HL-60/S4 (cell line): ENCODE measurements around the gene PABPN1L.

Experiments used
- in situ Hi-C: fragments of 300-500 bp; cut with MboI; formaldehyde crosslinking; loops from 2 replicates; pipeline ENCODE4 v1.14.3; 2022; ENCODE audit warnings: low sequenced_read_pairs

The PABPN1L gene

DNA sequence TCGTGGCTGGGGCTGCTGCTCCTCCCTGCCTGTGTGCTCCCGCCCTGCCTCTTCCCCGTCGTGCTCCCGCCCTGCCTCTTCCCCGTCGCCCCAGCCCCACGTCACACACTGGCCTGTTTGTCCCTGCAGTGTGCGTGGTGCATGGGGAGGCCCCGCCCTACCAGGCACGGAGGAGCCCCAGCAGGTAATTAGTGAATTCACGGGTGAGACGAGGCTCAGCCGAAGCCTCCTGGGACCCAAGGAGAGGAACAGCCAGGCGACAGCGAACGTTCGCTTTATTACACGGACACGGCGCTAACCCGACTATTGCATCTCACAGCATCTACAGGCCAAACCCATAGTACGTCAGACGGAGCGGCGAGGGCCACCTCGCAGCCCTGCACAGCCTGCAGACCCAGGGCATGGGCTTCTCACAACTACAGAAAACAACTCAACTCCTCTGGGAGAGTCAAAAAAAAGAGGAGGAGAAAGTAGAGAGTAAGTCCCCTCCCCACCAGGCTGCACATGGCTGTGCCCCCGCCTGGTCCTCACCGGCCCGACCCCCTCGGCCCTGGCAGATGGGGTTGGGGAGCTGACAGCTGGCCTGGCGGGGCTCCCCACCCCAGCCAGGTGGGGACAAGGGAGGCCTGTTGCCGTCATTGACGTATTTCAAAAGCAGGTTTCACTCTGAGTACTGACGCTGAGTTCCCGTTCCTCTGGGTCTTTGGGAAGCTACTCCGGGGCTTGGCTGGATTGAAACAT is 4.3 kb upstream of the PABPN1L start:
- in situ Hi-C loops: no loop called here

- in situ Hi-C loops: no loop called here
These were observed 3.2 kb upstream of the PABPN1L start for GRCh38 chr16:88869673-88869980.

- in situ Hi-C loops: no loop called here
These were observed 2.7 kb upstream of the PABPN1L start for GRCh38 chr16:88868974-88869672.

GRCh38 chr16:88867581-88868246 is 1.3 kb upstream of the PABPN1L start:
- in situ Hi-C loops: no loop called here

DNA sequence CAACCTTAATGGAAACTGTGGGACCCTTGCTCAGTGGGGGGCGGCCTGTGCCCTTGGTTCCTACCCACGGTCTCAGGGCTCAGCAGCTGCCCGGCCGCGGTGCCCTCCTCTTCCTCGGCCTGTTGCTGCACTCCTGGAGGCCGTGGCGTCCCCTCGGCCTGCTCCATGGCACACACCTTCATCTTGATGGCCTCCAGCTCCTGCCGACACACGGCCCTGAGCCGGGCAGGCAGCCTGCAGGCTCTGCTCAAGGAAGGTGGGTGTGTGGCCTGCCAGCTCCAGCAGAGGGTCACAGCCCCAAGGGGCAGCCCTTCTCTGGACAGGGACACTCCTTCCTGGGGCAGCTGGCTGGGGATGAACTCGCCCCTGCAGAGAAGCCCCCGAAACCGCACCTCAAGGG is 718 bp downstream of the PABPN1L start:
- in situ Hi-C loops: no loop called here

GRCh38 chr16:88865310-88865709 is 1.1 kb downstream of the PABPN1L start:
- in situ Hi-C loops: no loop called here

- in situ Hi-C loops: no loop called here
These were observed 1.9 kb downstream of the PABPN1L start for GRCh38 chr16:88864521-88864920.

GRCh38 chr16:88864099-88864498 is 2.4 kb downstream of the PABPN1L start:
- in situ Hi-C loops: no loop called here

GRCh38 chr16:88863426-88863825 is 3.0 kb downstream of the PABPN1L start:
- in situ Hi-C loops: no loop called here

- in situ Hi-C loops: no loop called here
These were observed 3.5 kb downstream of the PABPN1L start for GRCh38 chr16:88862968-88863367.

DNA sequence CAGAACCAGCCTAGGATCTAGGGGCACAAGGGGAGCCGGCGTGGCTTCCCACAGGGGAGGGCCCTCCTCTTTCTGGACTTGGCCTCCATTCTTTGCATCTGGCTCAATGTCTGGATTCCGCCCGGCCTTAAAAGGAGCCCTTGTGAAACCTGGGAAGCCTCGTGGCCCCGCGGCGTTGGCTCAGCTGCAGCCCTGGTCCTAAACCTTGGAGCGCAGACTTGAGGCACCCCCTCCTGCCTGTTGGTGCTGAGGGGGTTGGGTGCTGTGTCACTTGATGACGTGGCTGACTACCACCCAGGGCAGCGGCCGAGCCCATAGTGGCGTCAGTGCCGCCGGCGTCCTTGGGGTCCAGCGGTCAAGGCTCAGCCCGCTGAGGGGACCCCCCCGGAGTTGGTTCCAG is 5.1 kb downstream of the PABPN1L start:
- in situ Hi-C loops: no loop called here

GRCh38 chr16:88859381-88860091 is 6.9 kb downstream of the PABPN1L start:
- in situ Hi-C loops: no loop called here

DNA sequence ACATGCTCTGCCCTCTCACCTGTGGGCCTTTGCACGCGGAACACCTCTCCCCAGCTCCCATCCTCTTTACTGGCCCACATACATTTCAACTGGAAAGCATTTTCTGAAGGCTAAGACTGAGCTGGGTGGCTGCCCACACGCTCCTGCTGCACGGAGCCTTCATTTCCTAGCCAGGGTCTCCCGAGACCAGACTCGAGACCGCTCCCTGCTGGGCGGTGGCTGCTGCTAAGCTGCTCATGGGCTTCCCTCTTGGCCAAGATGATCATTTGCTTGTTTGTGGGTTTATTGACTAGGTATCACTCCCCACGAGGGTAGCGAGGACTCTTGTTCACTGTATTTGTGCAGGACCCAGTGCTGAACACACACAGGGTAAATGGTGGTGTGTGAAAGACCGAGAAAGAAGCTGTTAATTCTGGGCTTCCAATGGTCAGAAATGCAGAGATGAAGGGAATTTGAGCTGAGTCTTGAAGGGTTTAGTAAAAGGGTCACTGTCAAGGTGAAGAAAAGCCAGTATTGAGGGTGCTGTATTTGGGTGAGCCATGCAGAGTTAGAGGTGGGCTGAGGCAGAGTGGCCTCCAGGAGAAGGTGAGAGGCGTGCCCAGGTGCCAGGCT is 8.6 kb downstream of the PABPN1L start:
- in situ Hi-C loops: no loop called here

DNA sequence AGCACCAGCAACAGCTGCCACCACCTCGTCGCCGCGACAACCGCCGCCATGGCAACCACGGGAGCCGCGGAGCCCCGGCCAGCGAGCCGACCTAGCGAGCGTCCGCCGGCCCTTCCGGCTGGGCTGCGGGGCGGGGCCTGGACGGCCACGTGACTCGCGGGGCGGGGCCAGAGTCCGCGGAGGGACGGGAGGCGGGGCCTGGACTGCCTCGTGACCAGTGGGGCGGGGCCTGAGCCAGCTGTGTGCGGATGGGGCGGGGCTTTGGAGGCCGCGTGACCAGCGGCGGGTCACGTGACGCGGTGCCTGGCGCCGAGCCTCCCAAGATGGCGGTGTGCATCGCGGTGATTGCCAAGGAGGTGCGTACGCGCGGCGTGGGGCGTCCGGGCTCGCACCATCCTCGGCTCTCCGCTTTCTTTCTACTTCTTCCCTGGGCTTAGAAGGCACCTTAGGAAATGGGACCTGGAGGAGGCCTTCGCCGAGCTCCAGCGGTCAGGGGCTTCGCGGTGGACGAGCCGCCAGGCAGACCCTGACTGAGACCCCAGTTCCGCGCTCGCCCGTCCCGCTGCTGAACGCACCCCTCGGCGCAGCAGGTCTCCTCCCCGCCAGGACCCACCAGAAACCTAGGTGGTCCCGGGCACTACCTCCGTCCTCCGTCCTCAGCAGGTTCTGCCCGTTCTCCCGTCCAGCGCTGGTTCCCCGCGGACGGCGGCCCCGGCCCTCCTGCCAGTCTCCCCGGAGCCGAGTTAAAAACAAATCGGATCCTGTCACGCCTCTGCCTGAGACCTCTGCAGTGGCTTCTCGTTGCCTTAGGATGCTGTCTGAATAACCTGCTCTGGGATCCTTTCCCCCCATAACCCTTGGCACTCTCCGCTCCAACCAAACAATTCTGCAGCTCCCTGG is 9.4 kb downstream of the PABPN1L start, which contains the start of the genes GALNS and TRAPPC2L:
Gene GALNS, minus strand, starts transcription at position 120 of the 900 bp plus-strand sequence. Its CDS starts 70 bp downstream, at position 50.
Gene TRAPPC2L, plus strand, starts transcription at position 300 of the 900 bp plus-strand sequence. Its CDS starts 24 bp downstream, at position 324.
- in situ Hi-C loops: no loop called here

GRCh38 chr16:88856122-88856827 is 10.2 kb downstream of the PABPN1L start:
- in situ Hi-C loops: no loop called here

DNA sequence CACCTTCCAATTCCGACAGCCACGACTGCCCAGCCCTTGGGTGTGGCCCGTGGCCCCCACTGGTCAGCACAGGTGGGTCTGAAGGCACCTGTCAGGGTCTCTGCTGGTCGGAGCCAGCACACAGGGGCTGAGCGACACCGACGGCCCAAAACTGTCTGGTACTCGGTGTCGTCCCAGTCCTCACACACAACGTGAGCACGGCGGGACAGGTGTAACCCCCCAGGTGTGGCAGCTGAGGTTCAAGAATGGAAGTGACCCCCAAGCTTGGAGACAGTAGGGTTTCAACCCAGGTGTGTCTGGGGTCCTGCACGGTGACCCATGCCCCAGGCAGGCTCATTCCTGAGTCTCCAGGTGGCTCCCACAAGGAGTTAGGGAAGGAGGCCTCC is 10.7 kb downstream of the PABPN1L start:
- in situ Hi-C loops: no loop called here

- in situ Hi-C loops: no loop called here
These were observed 11.3 kb downstream of the PABPN1L start for GRCh38 chr16:88855176-88855575.

DNA sequence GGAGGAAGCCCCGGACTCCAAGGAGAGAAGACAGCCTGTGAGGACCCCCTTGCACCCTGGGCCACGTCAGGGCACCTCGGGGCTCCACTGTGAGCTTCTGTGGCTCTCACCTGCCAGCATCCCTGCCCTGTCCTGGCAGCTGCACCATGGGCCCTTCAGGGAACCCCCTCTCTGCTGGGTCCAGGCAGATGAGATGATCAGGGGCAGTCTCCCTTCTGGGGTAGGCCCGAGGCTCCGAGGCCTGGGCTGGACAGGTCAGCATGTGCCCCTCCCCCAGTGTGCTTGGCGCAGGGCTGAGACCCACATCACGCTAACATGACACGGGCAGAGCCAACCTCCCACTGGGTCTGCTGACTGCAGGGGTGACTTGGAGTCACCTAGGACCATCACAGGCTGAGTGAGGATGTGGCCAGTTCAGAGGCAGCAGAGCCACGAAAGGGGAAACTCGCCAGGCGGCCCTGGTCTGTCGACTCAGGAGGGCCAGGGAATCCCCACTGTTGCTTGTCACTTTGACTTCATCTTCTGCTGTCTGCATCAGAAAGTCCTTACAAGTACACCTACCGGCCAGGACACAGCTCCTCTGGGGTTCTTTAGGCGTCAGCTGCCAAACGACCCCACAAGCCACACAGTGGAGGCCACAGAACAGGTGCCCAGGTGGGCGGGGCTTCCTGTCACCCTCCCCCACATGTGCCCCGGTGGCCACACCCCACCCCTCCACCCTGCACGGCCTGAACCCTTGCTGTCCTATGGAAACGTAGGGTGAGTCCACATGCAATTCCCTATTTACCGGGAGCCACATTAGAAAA is 12.0 kb downstream of the PABPN1L start:
- in situ Hi-C loops: no loop called here
